Measurements from ENCODE around the gene GRID1. TPM values are rescaled to one million over a fixed set of nuclear protein-coding genes. Genes with fewer than 3 reads are reported as not detected.
"Not testable (repeated sequence)": the region's sequence is repeated elsewhere in the genome, so short reads cannot be mapped to it uniquely, and the experiment has no call there.

GRID1 gene
- total RNA-seq, 4 donors from 2014 or later = 1.4 to 4.9 (median 2.0) TPM

- TF ChIP-seq CTCF (IDR thresholded peaks at IDR 0.05) (no peak), POLR2A (IDR thresholded peaks at IDR 0.05) (no peak)
- 94 to 95% methylated on average over 3 of the region's 3 CpGs for WGBS, 2 donors
- H3K4me3 ChIP-seq (ENCODE audit: low read depth, poor library complexity, severe bottlenecking) = no peak overlapping the region
- intact Hi-C loops (cut with DNase I; ENCODE audit: low total_unique reads) = no loop called here
- no peak for DNase-seq (ENCODE audit: low spot score in 2 of 2)
Measured at GRCh38 chr10:85850736-85851135, 515.9 kb downstream of the GRID1 start.

GRCh38 chr10:85849315-85849714 is 517.3 kb downstream of the GRID1 start:
- no peak overlapping the region for H3K4me3 ChIP-seq (ENCODE audit: low read depth, poor library complexity, severe bottlenecking)
- DNase-seq (ENCODE audit: low spot score in 2 of 2) = no peak
- WGBS, 2 donors = 59 to 62% methylated on average over 3 of the region's 3 CpGs
- TF ChIP-seq POLR2A (IDR thresholded peaks at IDR 0.05) (no peak), CTCF (IDR thresholded peaks at IDR 0.05) (no peak)
- intact Hi-C loops (cut with DNase I; ENCODE audit: low total_unique reads) = no loop called here

- TF ChIP-seq CTCF (IDR thresholded peaks at IDR 0.05) = no peak
- no peak for TF ChIP-seq POLR2A (IDR thresholded peaks at IDR 0.05)
- WGBS, 2 donors = 74 to 79% methylated on average over 4 of the region's 4 CpGs
- intact Hi-C loops (cut with DNase I; ENCODE audit: low total_unique reads) = no loop called here
- no peak for DNase-seq (ENCODE audit: low spot score in 2 of 2)
- H3K4me3 ChIP-seq (ENCODE audit: low read depth, poor library complexity, severe bottlenecking) = no peak overlapping the region
Measured at GRCh38 chr10:85848756-85849155, 517.8 kb downstream of the GRID1 start.

DNA sequence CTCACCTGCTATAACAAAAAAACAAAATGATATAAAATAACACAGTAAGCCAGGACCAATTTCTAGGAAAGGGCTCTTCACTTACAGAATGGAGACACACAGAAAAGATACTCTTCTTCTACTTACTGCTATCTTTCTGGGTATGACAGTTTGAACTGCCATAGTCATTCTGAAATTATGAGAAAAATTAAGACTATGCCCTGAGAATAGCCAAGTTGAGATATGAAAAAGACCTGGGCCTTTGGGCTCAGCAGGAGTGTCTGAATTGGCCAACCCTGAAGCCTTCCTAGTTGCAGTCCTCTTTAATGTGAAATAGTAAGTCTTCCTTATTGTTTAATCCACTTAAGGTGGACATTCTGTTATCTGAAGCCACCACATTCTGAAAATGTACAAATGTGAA is 519.5 kb downstream of the GRID1 start:
- TF ChIP-seq POLR2A (IDR thresholded peaks at IDR 0.05) (no peak), CTCF (IDR thresholded peaks at IDR 0.05) (no peak)
- intact Hi-C loops (cut with DNase I; ENCODE audit: low total_unique reads) = no loop called here
- no peak for DNase-seq (ENCODE audit: low spot score in 2 of 2)
- no peak overlapping the region for H3K4me3 ChIP-seq (ENCODE audit: low read depth, poor library complexity, severe bottlenecking)

DNA sequence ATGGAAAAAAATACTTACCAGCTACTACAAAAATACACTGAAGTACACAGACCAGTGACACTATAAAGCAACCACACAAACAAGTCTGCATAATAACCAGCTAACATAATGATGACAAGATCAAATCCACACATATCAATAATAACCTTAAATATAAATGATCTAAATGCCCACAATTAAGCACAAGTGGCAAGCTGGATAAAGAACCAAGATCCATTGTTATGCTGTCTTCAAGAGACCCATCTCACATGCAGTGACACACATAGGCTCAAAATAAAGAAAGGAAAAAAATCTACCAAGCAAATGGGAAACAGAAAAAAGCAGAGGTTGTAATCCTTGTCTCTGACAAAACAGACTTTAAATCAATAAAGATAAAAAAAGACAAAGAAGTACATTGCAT is 527.9 kb downstream of the GRID1 start:
- not testable (repeated sequence) for DNase-seq (ENCODE audit: low spot score in 2 of 2)
- intact Hi-C loops (cut with DNase I; ENCODE audit: low total_unique reads) = loop anchor here (10.0 kb wide), 1 partner anchor 604 kb away; no protein-coding TSS in a partner anchor

GRCh38 chr10:85832988-85833387 is 533.6 kb downstream of the GRID1 start:
- peak in 1 of 2 donors; percentile 63 for DNase-seq (ENCODE audit: low spot score in 2 of 2)

More for the DNA sequence above, 527.9 kb downstream of the GRID1 start:
- not testable (repeated sequence) for H3K4me3 ChIP-seq (ENCODE audit: low read depth, poor library complexity, severe bottlenecking)

More at GRCh38 chr10:85832988-85833387, 533.6 kb downstream of the GRID1 start:
- no peak overlapping the region for H3K4me3 ChIP-seq (ENCODE audit: low read depth, poor library complexity, severe bottlenecking)
- WGBS, 2 donors = 67 to 69% methylated on average over 1 of the region's 1 CpG
- TF ChIP-seq POLR2A (IDR thresholded peaks at IDR 0.05) (no peak), CTCF (IDR thresholded peaks at IDR 0.05) (no peak)
- intact Hi-C loops (cut with DNase I; ENCODE audit: low total_unique reads) = loop anchor here (10.0 kb wide), 1 partner anchor 598 kb away; no protein-coding TSS in a partner anchor

Data from lower leg skin (tissue), 4 donors.